OCI-LY1 (cell line): ENCODE results near the gene CHST15.
"Not testable (repeated sequence)": the region's sequence is repeated elsewhere in the genome, so short reads cannot be mapped to it uniquely, and the experiment has no call there.

Experiments used
- H2AFZ ChIP-seq: fragments of 200-600 bp; sonication (generic), shearing (Covaris generic); 2 replicates; pipeline ENCODE4 v1.6.0; 2014; ENCODE audit warnings: antibody characterized with exemption, mild to moderate bottlenecking, low read length
- H3F3A ChIP-seq: fragments of 200-600 bp; sonication (generic), shearing (Covaris generic); 2 replicates; pipeline ENCODE4 v1.6.0; 2014; ENCODE audit warnings: mild to moderate bottlenecking, antibody characterized with exemption, low read length, moderate library complexity; ENCODE audit not compliant: insufficient read depth
- H3K27ac ChIP-seq: fragments of 200-600 bp; sonication (generic); 2 replicates; pipeline ENCODE4 v1.5.1; 2014; ENCODE audit warnings: low read length, mixed run types, mild to moderate bottlenecking, low read depth; ENCODE audit not compliant: poor library complexity, severe bottlenecking
- H3K27me3 ChIP-seq: fragments of 200-600 bp; sonication (generic); 2 replicates; pipeline ENCODE4 v1.6.0; 2014; ENCODE audit warnings: antibody characterized with exemption, mild to moderate bottlenecking, low read length, moderate library complexity; ENCODE audit not compliant: insufficient read depth
- H3K36me3 ChIP-seq: fragments of 200-600 bp; sonication (generic); 2 replicates; pipeline ENCODE4 v1.6.1; 2014; ENCODE audit warnings: mild to moderate bottlenecking, antibody characterized with exemption, low read length, moderate library complexity, mixed read lengths; ENCODE audit not compliant: insufficient read depth
- H3K4me1 ChIP-seq: fragments of 200-600 bp; sonication (generic); 2 replicates; pipeline ENCODE4 v1.5.1; 2014; ENCODE audit warnings: mild to moderate bottlenecking, low read length, moderate library complexity; ENCODE audit not compliant: insufficient read depth, severe bottlenecking
- H3K4me2 ChIP-seq: fragments of 200-600 bp; sonication (generic), shearing (Covaris generic); 2 replicates; pipeline ENCODE4 v1.6.1; 2014; ENCODE audit warnings: low read length
- H3K4me3 ChIP-seq: fragments of 200-600 bp; sonication (generic); 2 replicates; pipeline ENCODE4 v1.5.1; 2014; ENCODE audit warnings: low read length, low read depth, mild to moderate bottlenecking, mixed read lengths; ENCODE audit not compliant: poor library complexity, severe bottlenecking
- H3K79me2 ChIP-seq: fragments of 200-600 bp; shearing (Covaris generic); 2 replicates; pipeline ENCODE4 v1.6.1; 2016; ENCODE audit warnings: mixed run types, low read length, mixed read lengths; ENCODE audit not compliant: insufficient read depth
- H3K9ac ChIP-seq: fragments of 200-600 bp; sonication (generic), shearing (Covaris generic); 2 replicates; pipeline ENCODE4 v1.6.1; 2014; ENCODE audit warnings: mild to moderate bottlenecking, low read length, mixed read lengths
- H3K9me2 ChIP-seq: fragments of 200-600 bp; sonication (generic), shearing (Covaris generic); 2 replicates; pipeline ENCODE4 v1.6.1; 2014; ENCODE audit warnings: low read depth, mild to moderate bottlenecking, low read length, mixed read lengths
- H3K9me3 ChIP-seq: fragments of 200-600 bp; shearing (Covaris generic); 2 replicates; pipeline ENCODE4 v1.6.1; 2014; ENCODE audit warnings: low read length, mixed read lengths
- H4K20me1 ChIP-seq: fragments of 200-600 bp; sonication (generic), shearing (Covaris generic); 2 replicates; pipeline ENCODE4 v1.6.0; 2016; ENCODE audit warnings: mild to moderate bottlenecking, low read length; ENCODE audit not compliant: insufficient read depth
- CTCF ChIP-seq: fragments of 200-600 bp; sonication (generic), shearing (Covaris generic); IDR thresholded peaks from 2 replicates; pipeline ENCODE4 v1.5.1; 2017; ENCODE audit warnings: mild to moderate bottlenecking, antibody characterized with exemption, low read length, moderate library complexity, mixed read lengths
- EZH2 ChIP-seq: fragments of 200-600 bp; sonication (generic), shearing (Covaris generic); IDR thresholded peaks from 2 replicates; pipeline ENCODE4 v1.8.0; 2017; ENCODE audit warnings: borderline replicate concordance, mixed run types, mild to moderate bottlenecking, antibody characterized with exemption, low read length, moderate library complexity, mixed read lengths

Gene CHST15

GRCh38 chr10:124105594-124105993, 12.2 kb upstream of the CHST15 start:
- Histone ChIP-seq H2AFZ (no peak overlapping the region), H3K36me3 (peaks cover 9% of the 10 kb centered on the region; the same call in 1 of the 2 replicates), H3K27me3 (no peaks in the 10 kb centered on the region), H3K79me2 (no peaks in the 10 kb centered on the region), H3K4me2 (peak overlapping the region; percentile 85), H3K4me3 (peak overlapping the region; percentile 54), H3K9me3 (no peaks in the 10 kb centered on the region), H3K4me1 (peaks cover 78% of the 10 kb centered on the region), H4K20me1 (no peaks in the 10 kb centered on the region), H3K9ac (peak overlapping the region; percentile 76), H3F3A (no peaks in the 10 kb centered on the region), H3K27ac (peak overlapping the region; percentile 98), H3K9me2 (no peaks in the 10 kb centered on the region)
- TF ChIP-seq EZH2: no peak

GRCh38 chr10:124105045-124105444, 11.6 kb upstream of the CHST15 start:
- no peaks in the 10 kb centered on the region for H3K9me3 ChIP-seq
- H3K9me2 ChIP-seq: no peaks in the 10 kb centered on the region
- H3K27me3 ChIP-seq: no peaks in the 10 kb centered on the region
- H3K27ac ChIP-seq: peak overlapping the region; percentile 98
- TF ChIP-seq CTCF (peak; percentile 24; the same call in 1 of the 2 replicates), EZH2 (no peak)
- peak overlapping the region; percentile 54 for H3K4me3 ChIP-seq
- peak overlapping the region; percentile 85 for H3K4me2 ChIP-seq
- H3K36me3 ChIP-seq: peaks cover 9% of the 10 kb centered on the region; the same call in 1 of the 2 replicates
- no peaks in the 10 kb centered on the region for H4K20me1 ChIP-seq
- H3K79me2 ChIP-seq: no peaks in the 10 kb centered on the region
- H3K9ac ChIP-seq: peak overlapping the region; percentile 76
- H2AFZ ChIP-seq: no peak overlapping the region
- H3K4me1 ChIP-seq: peaks cover 78% of the 10 kb centered on the region
- H3F3A ChIP-seq: no peaks in the 10 kb centered on the region

- peak overlapping the region; percentile 85; the same call in 1 of the 2 replicates for H3K4me2 ChIP-seq
- H3K36me3 ChIP-seq: peaks cover 9% of the 10 kb centered on the region; the same call in 1 of the 2 replicates
- H3K27ac ChIP-seq: peak overlapping the region; percentile 98
- no peaks in the 10 kb centered on the region for H3K79me2 ChIP-seq
- H3K4me3 ChIP-seq: peak overlapping the region; percentile 54
- peaks cover 71% of the 10 kb centered on the region for H3K4me1 ChIP-seq
- no peaks in the 10 kb centered on the region for H3K9me3 ChIP-seq
- no peak overlapping the region for H2AFZ ChIP-seq
- no peaks in the 10 kb centered on the region for H3K27me3 ChIP-seq
- no peak overlapping the region for H3K9ac ChIP-seq
- no peaks in the 10 kb centered on the region for H4K20me1 ChIP-seq
- H3K9me2 ChIP-seq: no peaks in the 10 kb centered on the region
- no peaks in the 10 kb centered on the region for H3F3A ChIP-seq
- no peak for TF ChIP-seq EZH2
Observed at GRCh38 chr10:124104011-124104627, 10.7 kb upstream of the CHST15 start.

GRCh38 chr10:124101351-124101750, 8.0 kb upstream of the CHST15 start:
- Histone ChIP-seq H3K36me3 (peaks cover 11% of the 10 kb centered on the region; the same call in 1 of the 2 replicates), H3K4me1 (peaks cover 44% of the 10 kb centered on the region), H3K79me2 (no peaks in the 10 kb centered on the region), H3K9me2 (no peaks in the 10 kb centered on the region), H3K27me3 (no peaks in the 10 kb centered on the region; the same call in 1 of the 2 replicates), H2AFZ (no peak overlapping the region), H3K9ac (no peak overlapping the region), H3K27ac (no peak overlapping the region), H3K9me3 (no peaks in the 10 kb centered on the region), H3K4me3 (no peak overlapping the region), H3F3A (no peaks in the 10 kb centered on the region), H4K20me1 (no peaks in the 10 kb centered on the region), H3K4me2 (no peak overlapping the region)
- no peak for TF ChIP-seq CTCF
- TF ChIP-seq EZH2: no peak

GRCh38 chr10:124100651-124101050, 7.3 kb upstream of the CHST15 start:
- H3K79me2 ChIP-seq, H3K27ac ChIP-seq, H3K9ac ChIP-seq, H2AFZ ChIP-seq, H4K20me1 ChIP-seq, H3K27me3 ChIP-seq, H3K4me3 ChIP-seq, H3K9me3 ChIP-seq, H3F3A ChIP-seq, H3K4me2 ChIP-seq, H3K9me2 ChIP-seq: not testable (repeated sequence)
- peaks cover 14% of the 10 kb centered on the region; the same call in 1 of the 2 replicates for H3K36me3 ChIP-seq
- peaks cover 37% of the 10 kb centered on the region for H3K4me1 ChIP-seq
